ENCODE measurements around the gene PARD3B. TPM values are rescaled to one million over a fixed set of nuclear protein-coding genes. Genes with fewer than 3 reads are reported as not detected.

PARD3B gene
- polyA plus RNA-seq, 3 donors, result not detected

GRCh38 chr2:205366336-205367060 lies 821.2 kb downstream of the PARD3B start:
- H3K27ac Mint-ChIP-seq, result no peak overlapping the region
- no peaks in the 10 kb centered on the region for H3K9me3 ChIP-seq (replicated peaks in 1 of 2; ENCODE audit: control insufficient read depth in 1 of 2, insufficient read depth in 1 of 2, low read length in 2 of 2)
- no peaks in the 10 kb centered on the region for H3K36me3 ChIP-seq (replicated peaks in 1 of 2; ENCODE audit: control insufficient read depth in 1 of 2, insufficient read depth in 2 of 2, low read length in 2 of 2)
- no peaks in the 10 kb centered on the region for H3K79me2 ChIP-seq (ENCODE audit: insufficient read depth, low read length)
- no peak for TF ChIP-seq CTCF (IDR thresholded peaks at IDR 0.05)
- H2AFZ ChIP-seq (ENCODE audit: insufficient read depth, low read depth, low read length, poor library complexity, severe bottlenecking), result no peak overlapping the region
- 82% methylated on average over 2 of the region's 6 CpGs for WGBS (ENCODE audit: insufficient coverage)
- peaks cover 0 to 5% (median 0%) of the 10 kb centered on the region in 7 donors for H3K9me3 Mint-ChIP-seq
- H3K27ac ChIP-seq (ENCODE audit: low read depth in 1 of 2, low read length in 2 of 2), result no peak overlapping the region
- no peaks in the 10 kb centered on the region for H3K4me1 Mint-ChIP-seq
- H3K4me1 ChIP-seq (ENCODE audit: control insufficient read depth in 1 of 2, insufficient read depth in 2 of 2, low read length in 2 of 2), result no peaks in the 10 kb centered on the region
- no peaks in the 10 kb centered on the region for H3K27me3 ChIP-seq (ENCODE audit: control insufficient read depth in 2 of 2, insufficient read depth in 2 of 2, low read length in 2 of 2)
- H3K4me3 ChIP-seq (replicated peaks in 1 of 3; ENCODE audit: low read depth in 2 of 3, low read length in 3 of 3), result no peak overlapping the region
- H3K4me2 ChIP-seq (replicated peaks; ENCODE audit: extremely low read depth, low read length, poor library complexity, severe bottlenecking), result no peak overlapping the region
- intact Hi-C loops (cut with micrococcal nuclease), result no loop called here
- no peak for DNase-seq
- H3K9ac ChIP-seq (ENCODE audit: insufficient read depth, low read length, poor library complexity, severe bottlenecking), result no peak overlapping the region
- no peak overlapping the region for H3K4me3 Mint-ChIP-seq
- peaks cover 0 to 2% (median 1%) of the 10 kb centered on the region in 3 donors for H3K27me3 Mint-ChIP-seq (ENCODE audit: low read depth in 3 of 3)
- H4K20me1 ChIP-seq (ENCODE audit: insufficient read depth, low read length), result no peaks in the 10 kb centered on the region
- H3K36me3 Mint-ChIP-seq, result no peaks in the 10 kb centered on the region

GRCh38 chr2:205367331-205367935 lies 822.2 kb downstream of the PARD3B start:
- no peak overlapping the region for H3K4me3 Mint-ChIP-seq
- intact Hi-C loops (cut with micrococcal nuclease), result no loop called here
- H3K9me3 Mint-ChIP-seq, result peaks cover 0 to 5% (median 0%) of the 10 kb centered on the region in 7 donors

More at GRCh38 chr2:205367331-205367935, 822.2 kb downstream of the PARD3B start:
- H3K4me1 Mint-ChIP-seq, result no peaks in the 10 kb centered on the region
- H3K27ac Mint-ChIP-seq, result no peak overlapping the region
- no peaks in the 10 kb centered on the region for H4K20me1 ChIP-seq (ENCODE audit: insufficient read depth, low read length)
- WGBS (ENCODE audit: insufficient coverage), result no CpG with 5 or more reads among the region's 2 CpGs
- H3K9me3 ChIP-seq (replicated peaks in 1 of 2; ENCODE audit: control insufficient read depth in 1 of 2, insufficient read depth in 1 of 2, low read length in 2 of 2), result no peaks in the 10 kb centered on the region
- no peak overlapping the region for H3K9ac ChIP-seq (ENCODE audit: insufficient read depth, low read length, poor library complexity, severe bottlenecking)
- H3K36me3 ChIP-seq (replicated peaks in 1 of 2; ENCODE audit: control insufficient read depth in 1 of 2, insufficient read depth in 2 of 2, low read length in 2 of 2), result no peaks in the 10 kb centered on the region
- peaks cover 0 to 2% (median 0%) of the 10 kb centered on the region in 3 donors for H3K27me3 Mint-ChIP-seq (ENCODE audit: low read depth in 3 of 3)
- no peak overlapping the region for H3K4me2 ChIP-seq (replicated peaks; ENCODE audit: extremely low read depth, low read length, poor library complexity, severe bottlenecking)
- H3K79me2 ChIP-seq (ENCODE audit: insufficient read depth, low read length), result no peaks in the 10 kb centered on the region
- DNase-seq, result no peak
- H3K4me1 ChIP-seq (ENCODE audit: control insufficient read depth in 1 of 2, insufficient read depth in 2 of 2, low read length in 2 of 2), result no peaks in the 10 kb centered on the region
- H3K4me3 ChIP-seq (replicated peaks in 1 of 3; ENCODE audit: low read depth in 2 of 3, low read length in 3 of 3), result no peak overlapping the region
- H3K36me3 Mint-ChIP-seq, result no peaks in the 10 kb centered on the region
- TF ChIP-seq CTCF (IDR thresholded peaks at IDR 0.05), result no peak
- H2AFZ ChIP-seq (ENCODE audit: insufficient read depth, low read depth, low read length, poor library complexity, severe bottlenecking), result no peak overlapping the region
- H3K27me3 ChIP-seq (ENCODE audit: control insufficient read depth in 2 of 2, insufficient read depth in 2 of 2, low read length in 2 of 2), result no peaks in the 10 kb centered on the region
- no peak overlapping the region for H3K27ac ChIP-seq (ENCODE audit: low read depth in 1 of 2, low read length in 2 of 2)

Data from CD14-positive monocyte (primary cell).